Measurements from ENCODE around the gene MYBPC1.

GRCh38 chr12:101722392-101722791, 127.6 kb downstream of the MYBPC1 start:
- TF ChIP-seq CTCF (conservative IDR thresholded peaks at IDR 0.05; ENCODE audit: low read depth, low read length) (no peak), EZH2 (IDR thresholded peaks at IDR 0.05; ENCODE audit: borderline replicate concordance, low read depth, low read length, poor library complexity, severe bottlenecking) (no peak)
